Central memory CD4-positive, alpha-beta T cell (primary cell): ENCODE results near the gene GCDH.
"Not testable (repeated sequence)": the region's sequence is repeated elsewhere in the genome, so short reads cannot be mapped to it uniquely, and the experiment has no call there.

Source experiments
- DNase-seq: peaks from one replicate; pipeline ENCODE4 v3.0.0; 2022

GCDH gene

DNA sequence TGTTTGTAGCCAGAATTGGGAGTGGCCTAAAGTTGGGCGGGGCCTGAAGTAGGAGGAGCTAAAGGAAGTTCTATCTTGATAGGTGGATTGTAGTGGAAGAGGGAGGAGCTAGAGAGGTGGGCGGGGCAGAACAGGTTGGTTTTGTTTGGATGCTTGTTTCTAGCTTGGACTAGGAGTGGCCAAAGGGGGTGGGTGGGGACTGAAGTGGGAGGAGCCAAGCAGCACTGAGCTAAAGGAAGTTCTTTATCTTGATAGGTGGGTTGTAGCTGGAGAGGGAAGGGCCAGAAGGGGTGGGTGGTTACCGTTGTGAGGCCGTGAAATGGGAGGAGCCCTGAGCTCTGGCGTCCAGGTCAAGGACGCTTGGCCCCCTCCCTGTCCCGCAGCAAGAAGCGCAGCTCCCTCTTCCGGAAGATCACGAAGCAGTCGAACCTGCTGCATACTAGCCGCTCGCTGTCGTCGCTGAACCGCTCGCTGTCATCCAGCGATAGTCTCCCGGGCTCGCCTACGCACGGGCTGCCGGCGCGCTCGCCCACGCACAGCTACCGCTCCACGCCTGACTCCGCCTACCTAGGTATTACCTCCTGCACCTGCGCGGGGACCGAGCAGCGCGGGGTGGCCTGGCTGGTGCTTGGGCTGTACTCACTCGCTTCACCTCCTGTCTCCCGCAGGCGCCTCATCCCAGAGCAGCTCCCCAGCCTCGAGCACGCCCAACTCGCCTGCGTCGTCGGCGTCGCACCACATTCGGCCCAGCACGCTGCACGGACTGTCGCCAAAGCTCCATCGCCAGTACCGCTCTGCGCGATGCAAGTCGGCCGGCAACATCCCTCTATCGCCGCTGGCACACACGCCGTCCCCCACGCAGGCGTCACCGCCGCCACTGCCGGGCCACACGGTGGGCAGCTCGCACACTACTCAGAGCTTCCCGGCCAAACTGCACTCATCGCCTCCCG lies 17.7 kb upstream of the GCDH start:
- peak; percentile 52 for DNase-seq

DNA sequence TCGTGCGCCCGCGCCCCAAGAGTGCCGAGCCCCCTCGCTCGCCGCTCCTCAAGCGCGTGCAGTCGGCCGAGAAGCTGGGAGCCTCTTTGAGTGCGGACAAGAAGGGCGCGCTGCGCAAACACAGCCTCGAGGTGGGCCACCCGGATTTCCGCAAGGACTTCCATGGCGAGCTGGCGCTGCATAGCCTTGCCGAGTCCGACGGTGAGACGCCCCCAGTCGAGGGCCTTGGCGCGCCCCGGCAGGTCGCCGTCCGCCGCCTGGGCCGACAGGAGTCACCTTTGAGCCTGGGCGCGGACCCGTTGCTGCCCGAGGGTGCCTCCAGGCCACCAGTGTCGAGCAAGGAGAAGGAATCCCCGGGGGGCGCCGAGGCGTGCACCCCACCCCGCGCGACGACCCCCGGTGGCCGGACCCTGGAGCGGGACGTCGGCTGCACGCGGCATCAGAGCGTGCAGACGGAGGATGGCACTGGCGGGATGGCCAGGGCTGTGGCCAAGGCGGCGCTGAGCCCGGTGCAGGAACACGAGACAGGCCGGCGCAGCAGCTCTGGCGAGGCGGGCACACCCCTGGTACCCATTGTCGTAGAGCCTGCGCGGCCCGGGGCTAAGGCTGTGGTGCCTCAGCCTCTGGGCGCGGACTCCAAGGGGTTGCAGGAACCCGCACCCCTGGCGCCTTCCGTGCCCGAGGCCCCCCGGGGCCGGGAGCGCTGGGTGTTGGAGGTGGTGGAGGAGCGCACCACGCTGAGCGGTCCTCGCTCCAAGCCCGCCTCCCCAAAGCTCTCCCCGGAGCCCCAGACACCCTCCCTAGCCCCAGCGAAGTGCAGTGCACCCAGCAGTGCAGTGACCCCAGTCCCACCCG lies 16.8 kb upstream of the GCDH start:
- no peak for DNase-seq

DNA sequence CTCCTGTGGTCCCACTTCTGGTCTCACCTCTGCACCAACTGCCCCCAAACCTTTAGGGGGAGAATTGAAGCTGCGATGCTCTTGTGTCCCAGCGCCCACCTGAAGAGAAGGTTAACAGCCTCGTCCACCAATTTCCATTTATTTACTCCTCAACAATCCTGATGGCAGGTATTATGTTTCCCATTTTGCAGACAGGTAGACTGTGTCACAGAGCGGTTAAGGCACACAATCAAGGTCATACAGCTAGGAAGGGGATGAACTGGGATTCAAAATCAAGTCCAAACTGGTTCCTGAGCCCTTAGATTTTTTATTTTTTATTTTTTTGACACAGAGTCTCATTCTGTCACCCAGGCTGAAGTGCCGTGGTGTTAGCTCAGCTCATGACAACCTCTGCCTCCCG lies 15.9 kb upstream of the GCDH start:
- DNase-seq, result no peak

DNA sequence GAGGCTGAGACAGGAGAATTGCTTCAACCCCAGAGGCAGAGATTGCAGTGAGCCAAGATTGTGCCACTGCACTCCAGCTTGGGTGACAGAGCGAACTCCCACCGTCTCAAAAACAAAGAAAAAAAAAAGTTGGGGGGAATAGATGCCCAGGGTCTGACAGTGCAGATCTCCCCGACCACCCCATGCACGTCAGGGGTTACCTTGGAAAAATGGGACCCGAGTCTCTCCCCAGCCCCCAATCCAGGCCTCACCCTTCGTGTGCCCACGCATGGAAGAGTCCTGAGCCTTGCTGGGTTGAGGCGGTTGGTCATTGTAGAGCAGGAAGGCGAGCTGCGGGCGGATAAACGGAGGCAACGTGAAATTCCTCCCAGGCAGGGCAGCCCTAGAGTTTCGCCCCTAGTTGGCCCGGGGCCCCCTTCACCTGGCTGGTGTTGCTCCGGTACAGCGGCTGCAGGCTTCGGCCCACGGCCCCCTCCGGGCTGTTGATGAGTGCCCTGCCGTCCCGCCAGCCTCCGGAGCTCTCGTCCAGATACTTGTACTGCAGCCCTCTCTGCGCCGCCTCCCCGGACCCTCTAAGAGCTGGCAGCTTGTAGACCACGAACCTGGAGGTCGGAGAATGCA lies 10.3 kb upstream of the GCDH start:
- no peak for DNase-seq

DNA sequence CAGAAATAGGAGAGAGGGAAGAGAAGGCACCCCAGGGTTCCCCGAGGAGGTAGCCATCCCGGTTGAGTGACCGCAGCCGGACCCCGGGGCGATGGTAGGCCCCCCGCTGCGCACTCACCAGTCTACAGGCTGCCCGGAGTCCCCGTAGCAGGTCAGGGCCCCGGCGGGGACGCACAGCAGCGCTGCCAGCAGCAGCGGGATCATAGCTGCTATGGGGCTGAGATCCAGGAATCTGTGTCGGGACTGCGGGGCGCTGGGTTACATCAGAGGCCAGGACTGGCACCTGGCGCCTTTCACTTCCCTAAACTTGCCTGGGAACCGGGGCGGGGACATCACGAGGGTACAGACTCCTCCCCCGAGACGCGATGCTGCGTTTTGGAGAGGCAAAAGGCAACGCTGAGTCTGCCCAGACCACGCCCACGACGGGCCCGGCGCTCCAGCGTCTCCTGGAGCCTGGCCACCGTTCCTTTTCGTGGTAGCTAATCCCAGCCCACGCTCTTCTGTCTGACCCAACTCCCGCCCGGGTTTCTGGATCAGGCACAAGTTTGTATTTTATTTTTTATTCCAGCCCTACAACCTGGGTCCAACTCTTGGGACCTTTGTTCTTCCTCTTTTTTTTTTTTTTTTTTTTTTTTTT lies 9.7 kb upstream of the GCDH start, which contains the start of gene DNASE2:
Gene DNASE2 (minus strand): TSS at position 278 of the 637 bp plus-strand sequence. CDS start 74 bp downstream, at position 204.
- peak; percentile 82 for DNase-seq

DNA sequence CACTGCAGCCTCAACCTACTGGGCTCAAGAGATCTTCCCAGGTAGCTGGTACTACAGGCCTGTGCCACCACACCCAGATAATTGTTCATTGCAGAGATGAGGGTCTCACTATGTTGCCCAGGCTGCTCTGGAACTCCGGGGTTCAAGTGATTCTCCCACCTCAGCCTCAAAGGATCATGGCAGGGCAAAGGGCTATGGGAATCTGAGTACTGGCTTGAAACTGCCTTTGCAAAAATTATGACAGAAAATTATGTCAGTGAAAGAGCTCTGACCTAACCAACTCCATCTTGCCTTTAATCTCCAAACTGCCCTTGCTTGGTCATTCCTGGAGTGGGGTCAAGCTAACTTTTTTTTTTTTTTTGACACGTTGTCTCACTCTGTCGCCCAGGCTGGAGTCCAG lies 8.4 kb upstream of the GCDH start:
- no peak for DNase-seq

DNA sequence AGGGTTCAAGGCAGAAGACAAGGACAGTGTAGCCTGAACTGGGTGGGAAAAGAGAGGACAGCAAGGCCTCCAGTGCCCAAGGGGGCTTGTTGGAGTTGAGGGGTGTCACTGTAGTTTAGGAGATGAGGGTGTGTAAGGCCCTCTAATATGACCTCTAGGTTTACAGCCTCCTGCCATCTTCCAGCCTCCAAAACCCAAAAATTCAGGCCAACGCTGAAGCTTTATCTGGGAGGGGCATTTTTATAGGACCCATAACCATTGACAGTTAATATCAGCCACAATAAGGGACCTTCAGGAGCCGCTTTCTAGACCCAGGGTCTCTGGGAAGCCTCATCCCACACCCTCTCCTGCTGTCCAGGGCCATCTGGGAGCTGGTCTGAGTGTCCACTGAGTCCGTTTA lies 6.8 kb upstream of the GCDH start:
- no peak for DNase-seq

DNA sequence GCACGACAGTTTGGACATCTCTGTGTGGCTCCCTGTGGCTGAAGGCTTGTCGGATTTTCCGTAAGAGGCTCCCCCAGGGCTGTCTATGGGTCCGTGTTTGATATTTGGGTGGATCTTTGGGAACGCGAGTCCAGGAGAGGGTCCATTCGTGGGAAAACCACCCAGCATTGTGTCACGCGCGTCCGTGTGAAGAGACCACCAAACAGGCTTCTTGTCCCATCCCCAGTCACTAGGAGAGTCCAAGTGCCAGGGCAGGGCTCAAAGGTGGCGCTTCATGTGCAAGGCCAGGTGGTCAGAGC lies 6.4 kb upstream of the GCDH start:
- no peak for DNase-seq

DNA sequence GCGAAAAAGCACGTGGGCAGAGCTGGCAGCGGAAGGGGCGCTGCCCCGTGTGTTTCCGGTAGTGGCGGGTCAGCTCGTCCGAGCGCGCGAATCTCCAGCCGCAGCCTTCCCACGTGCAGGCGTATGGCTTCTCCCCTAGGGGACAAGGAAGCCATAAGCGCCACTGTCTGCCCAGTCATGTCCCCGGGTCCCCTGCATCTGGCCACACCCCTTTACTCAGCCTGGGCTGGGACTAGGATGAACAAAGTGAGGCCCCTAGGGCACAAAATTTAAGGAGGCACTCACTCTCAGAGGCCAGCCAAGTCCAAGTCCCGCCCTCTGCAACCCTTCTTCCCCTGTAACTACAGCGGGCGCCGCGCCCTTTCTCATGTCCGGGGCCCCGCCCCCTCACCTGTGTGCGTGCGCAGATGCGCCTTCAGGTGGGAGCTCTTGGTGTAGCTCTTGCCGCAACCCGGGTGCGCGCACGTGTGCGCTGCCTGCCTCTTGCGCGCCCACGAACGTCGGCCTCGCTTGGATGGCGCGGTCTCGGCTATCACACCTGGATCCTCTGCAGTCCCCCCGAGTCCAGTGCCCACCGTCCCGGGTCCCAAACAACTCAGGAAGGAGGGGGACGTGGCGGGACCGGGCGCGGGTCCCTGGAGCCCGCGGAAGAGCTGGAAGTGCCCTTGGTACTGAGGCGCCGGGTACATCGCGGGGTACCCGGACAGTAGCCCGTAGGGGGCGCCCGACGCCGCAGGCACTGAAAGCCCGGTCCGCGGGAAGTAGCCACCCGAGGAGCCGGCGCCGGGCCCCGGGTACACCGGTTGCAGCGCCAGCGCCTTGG lies 5.8 kb upstream of the GCDH start:
- peak; percentile 85 for DNase-seq

DNA sequence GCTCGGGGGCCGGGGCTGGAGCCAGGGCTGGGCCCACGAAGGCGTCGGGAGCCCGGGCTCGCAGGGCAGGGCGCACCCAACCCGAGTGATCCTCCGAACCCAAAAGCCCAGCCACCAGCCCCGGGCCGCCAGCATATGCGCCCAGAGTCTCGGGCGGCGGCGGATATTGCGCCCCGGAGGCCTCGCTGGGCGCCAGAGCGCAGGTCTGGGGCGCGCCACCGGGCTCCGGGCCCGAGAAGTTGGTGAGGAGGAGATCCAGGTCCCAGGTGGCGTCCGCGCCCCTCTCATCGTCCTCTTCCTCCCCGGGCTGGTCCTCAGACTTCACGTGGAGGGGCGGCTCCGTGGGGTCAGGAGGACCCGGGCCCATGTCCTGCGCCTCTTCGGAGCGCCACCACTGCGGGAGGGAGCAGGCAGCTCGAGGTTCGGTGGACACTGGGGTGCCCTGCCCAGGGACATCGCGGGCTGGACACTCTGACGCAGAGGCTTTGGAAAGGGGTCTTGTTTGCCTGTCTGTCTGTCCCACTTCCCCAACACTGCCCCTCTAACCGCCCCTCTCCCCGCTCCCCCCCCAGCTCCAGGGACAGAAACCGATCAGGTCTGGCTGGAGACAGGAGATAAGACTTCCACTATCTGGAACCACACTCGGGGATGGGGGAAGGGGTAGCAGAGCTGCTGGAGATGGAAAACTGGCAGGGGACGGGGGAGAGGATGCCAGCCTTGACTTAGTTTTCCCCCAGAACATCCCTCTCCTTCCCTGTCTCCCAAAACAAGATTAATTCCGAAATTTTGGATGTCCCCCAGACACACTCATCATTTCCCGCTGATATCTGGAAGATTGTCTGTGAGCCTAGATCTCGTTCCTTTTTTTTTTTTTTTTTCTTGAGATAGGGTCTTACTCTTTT lies 5.0 kb upstream of the GCDH start:
- DNase-seq, result no peak

DNA sequence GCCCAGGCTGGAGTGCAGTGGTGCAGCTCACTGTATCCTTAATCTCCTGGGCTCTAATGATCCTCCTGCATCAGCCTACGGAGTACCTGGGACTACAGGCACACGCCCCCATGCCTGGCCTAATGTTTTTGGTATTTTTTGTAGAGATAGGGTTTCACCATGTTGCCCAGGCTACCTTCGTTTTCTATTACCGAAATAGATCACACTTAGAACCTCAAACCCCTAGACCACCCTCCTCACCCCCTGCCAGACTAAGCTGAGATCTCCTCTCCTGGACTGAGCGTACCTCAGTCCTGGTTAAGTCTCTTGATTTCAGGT lies 4.3 kb upstream of the GCDH start:
- DNase-seq, result no peak

DNA sequence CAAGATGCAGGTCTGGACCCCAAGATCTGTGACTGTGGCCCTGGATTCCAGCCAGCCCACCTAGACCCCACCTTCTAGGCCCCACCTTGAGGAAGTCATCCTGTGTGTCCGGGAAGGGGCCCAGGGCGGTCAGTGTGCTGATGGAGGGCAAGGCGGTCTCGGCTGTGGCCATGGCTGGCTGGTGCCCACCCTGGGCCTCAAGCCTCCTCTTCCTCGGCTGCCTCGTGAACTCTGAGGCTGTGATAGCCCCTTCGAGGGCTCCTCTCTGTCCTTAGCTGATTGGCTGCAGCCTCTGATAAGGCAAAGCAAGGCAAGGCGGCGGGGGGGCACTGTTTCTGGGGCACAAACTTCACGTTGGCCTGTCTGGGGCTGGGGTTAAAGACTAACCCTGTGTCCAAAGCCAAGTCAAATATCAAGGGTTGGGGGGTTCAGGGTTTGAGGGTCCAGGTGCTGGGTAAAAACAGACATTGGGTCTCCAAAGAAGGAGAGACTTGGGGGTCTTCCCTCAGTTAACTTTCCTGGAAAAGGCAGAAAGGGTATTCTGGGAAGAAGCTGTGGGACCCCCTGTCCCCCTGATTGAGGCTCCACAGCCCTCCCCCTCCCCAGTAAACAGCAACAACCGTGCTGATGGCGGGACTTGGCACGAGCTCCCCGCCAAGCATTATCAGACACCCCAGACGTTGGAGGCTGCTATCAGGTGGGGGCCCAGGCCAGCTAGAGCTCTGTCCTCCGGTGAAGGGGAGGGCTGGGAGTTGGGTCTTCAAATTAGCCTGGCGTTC lies 3.8 kb upstream of the GCDH start, which contains the start of gene KLF1:
Gene KLF1 (minus strand): TSS at position 233 of the 779 bp plus-strand sequence. CDS start 61 bp downstream, at position 172.
- no peak for DNase-seq

DNA sequence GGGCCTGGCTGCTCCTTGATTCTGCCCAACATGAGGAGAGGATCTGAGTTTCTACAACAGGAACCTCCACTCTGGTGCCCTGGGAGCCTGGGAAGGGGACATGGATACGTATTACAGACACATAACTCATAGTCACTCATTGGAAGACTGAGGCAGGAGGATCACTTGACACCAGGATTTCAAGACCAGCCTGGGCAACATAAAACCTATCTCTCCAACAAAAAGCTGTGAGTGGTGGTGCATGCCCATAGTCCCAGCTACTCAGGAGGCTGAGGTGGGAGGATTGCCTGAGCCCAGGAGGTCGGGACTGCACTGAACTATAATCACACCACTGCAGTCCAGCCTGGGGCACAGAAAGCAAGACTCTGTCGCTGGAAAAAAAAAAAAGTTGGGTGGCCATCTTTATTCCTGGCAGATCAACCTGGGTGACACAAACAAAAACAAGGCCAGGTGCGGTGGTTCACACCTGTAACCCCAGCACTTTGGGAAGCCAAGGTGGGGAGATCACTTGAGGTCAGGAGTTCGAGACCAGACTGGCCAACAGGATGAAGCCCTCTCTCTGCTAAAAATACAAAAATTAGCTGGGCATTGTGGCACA lies 2.9 kb upstream of the GCDH start:
- DNase-seq, result no peak

DNA sequence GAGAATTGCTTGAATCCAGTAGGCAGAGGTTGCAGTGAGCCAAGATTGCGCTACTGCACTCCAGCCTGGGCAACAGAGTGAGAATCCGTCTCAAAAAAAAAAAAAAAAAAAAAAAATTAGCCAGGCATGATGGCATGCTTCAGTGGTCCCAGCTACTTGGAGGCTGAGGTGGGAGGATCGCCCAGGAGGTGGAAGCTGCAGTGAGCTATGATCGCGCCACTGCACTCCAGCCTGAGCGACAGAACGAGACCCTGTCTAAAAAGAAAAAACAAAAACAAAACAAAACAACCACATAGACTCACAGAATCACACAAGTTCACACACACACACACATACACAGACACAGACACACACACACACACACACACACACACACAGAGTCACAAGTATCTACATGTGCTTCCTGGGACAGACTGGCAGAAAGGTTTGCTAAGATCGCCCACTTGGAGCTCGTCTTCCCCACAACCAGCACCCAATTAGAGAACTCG lies 617 bp upstream of the GCDH start:
- not testable (repeated sequence) for DNase-seq

DNA sequence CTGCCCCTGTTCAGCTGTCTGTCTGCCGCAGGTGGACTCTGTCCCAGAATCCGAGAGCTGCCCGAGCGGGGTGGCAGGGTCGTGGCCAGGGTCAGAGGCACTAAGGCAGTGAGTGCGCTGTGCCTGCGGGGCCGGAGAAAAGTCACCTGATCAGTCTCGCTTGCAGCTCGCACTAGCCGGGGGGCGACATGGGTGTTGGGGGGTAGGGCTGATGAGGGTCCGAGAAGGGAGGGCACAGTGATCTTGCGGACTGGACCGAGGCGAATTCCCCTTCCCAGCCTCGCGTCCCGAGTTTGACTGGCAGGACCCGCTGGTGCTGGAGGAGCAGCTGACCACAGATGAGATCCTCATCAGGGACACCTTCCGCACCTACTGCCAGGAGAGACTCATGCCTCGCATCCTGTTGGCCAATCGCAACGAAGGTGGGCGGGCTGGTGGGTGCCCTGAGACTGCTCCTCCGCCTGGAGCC lies 627 bp downstream of the GCDH start:
- DNase-seq, result no peak

DNA sequence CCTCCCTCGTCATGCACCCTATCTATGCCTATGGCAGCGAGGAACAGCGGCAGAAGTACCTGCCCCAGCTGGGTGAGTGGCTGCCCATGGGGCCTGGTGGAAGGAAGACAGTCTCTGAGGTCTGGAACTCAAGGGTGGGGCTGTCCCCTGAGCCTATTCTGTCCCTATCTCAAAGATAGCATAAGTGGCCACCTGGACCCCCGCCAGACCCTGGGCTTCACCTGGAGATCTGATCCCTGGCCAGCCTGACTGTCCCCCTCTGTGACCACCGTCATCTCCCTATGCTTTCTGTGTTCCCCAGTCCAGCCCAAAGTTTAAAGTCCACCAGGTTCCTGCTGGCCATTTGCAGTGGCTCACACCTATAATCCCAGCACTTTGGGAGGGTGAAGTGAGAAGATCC lies 2.6 kb downstream of the GCDH start:
- no peak for DNase-seq

DNA sequence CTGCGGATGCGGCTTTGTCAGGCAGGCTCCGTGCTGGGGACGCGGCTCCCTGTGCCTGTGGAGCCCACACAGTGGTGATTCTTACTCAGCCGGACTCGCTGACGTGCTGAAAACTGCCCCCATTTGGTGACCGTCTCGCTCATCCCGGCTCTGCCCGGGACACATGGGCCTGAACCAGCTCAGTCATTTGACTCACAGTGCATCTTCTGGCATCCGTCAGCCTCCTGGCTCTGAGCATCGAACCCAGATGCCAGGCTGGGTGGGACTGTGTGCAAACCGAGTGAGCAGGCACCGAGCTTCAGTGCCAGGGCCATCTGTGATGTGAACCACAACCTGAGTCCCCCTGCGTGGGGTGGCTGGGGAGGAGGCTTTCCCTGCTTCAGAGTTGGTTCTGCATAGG lies 5.5 kb downstream of the GCDH start:
- DNase-seq, result no peak

DNA sequence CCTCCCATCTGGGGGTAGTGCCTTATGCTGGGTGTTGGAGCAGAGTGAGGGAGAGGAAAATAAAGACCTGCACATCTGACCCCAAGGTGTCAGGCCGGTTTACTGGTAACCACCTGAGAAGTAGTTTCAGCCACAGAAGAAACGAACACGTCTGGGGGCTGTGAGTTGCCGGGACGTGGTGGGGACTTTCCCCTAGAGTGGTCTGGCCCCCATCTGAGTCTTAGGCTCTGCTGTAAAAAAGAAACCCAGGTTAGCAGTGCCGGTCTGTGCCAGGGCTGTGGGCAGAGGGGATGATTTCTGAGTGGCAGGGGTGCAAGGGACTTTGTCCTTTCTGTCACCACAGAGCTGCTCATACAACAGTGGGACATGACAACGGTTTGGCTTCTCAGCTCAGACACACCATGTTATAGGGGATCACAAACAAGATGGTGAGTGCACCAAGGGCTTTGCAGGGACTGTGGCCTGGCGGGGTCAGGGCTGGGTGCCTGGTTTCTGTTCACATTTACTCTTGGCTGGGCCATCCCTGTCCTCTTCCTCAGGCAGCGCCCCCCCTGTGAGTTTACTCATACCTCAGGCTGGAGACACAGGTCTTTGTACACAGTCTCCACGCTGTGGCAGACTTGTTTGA lies 9.0 kb downstream of the GCDH start:
- DNase-seq, result no peak

DNA sequence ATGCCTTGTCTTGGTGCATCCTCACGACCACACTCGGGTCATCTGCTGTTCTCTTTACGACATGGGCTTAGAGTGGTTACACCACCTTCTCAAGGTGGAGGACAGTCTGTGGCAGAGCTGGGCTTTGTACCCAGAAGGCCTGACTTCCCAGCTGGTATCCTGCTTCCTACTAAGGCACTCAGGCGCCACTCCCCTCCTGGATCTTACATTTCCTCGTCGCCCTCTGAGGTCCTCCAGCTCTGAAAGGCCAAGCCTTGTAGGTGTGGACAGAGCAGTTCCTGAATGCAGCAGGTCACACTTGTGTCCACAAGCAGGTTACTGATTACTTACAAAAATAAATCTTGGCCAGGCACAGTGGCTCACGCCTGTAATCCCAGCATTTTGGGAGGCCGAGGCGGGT lies 16.2 kb downstream of the GCDH start:
- DNase-seq, result no peak
